OCI-LY3 (cell line): Measurements from ENCODE around the gene NRG3.

Experiments
- CTCF ChIP-seq: fragments of 200-600, 300-600 bp; sonication (generic); IDR thresholded peaks from 2 replicates; pipeline ENCODE4 v1.5.1; 2014; ENCODE audit warnings: antibody characterized with exemption, low read length, low read depth
- EZH2phosphoT487 ChIP-seq: fragments of 200-600 bp; shearing (Covaris generic); IDR thresholded peaks from 2 replicates; pipeline ENCODE4 v1.6.1; 2018; ENCODE audit warnings: antibody characterized with exemption, mixed run types, low read depth

DNA sequence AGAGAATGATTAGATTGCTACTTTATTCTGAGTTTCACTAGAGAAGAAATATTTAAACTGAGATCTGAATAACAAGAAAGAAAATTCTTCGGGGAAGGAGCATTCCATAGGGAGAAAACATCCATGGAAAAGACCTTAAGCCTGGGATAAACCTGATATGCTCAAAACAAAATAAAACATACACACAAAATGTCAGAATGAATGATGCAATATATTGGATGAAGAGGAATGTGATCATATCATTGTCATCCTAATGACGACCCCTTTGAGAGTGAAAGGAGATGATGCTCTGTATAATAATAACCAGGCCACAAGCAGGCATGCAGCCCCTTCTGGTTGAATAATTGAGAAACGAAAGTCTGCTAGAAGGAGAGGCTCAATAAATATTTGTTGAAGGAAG is 882.4 kb downstream of the NRG3 start:
- no peak for TF ChIP-seq CTCF
- TF ChIP-seq EZH2phosphoT487, result no peak
